IPS DF 4.7 (cell line): ENCODE data around the gene GTPBP6.
"Not testable (repeated sequence)": the region's sequence is repeated elsewhere in the genome, so short reads cannot be mapped to it uniquely, and the experiment has no call there.

Source experiments
- DNase-seq: peaks from one replicate; pipeline ENCODE4 v3.0.0-alpha.2; 2013; ENCODE audit warnings: low spot score; ENCODE audit errors: extremely low read depth

Gene GTPBP6

GRCh38 chrX:352181-352580, 33.6 kb upstream of the GTPBP6 start:
- DNase-seq = no peak

DNA sequence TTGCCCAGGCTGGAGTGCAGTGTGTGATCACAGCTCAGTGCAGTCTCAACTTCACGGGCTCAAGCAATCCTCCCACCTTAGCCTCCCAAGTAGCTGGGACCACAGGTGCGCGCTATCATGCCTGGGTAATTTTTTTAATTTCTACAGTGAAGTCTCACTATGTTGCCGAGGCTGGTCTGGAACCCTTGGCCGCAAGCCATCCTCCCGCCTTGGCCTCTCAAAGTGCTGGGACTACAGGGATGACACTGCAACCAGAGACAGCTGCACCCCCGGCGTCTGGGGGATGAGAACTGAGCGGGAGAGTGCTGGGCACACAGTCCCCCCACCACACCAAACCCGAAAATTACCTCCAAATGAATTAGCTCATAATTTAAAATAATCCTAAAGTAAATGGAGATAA, 33.1 kb upstream of the GTPBP6 start:
- no peak for DNase-seq

DNA sequence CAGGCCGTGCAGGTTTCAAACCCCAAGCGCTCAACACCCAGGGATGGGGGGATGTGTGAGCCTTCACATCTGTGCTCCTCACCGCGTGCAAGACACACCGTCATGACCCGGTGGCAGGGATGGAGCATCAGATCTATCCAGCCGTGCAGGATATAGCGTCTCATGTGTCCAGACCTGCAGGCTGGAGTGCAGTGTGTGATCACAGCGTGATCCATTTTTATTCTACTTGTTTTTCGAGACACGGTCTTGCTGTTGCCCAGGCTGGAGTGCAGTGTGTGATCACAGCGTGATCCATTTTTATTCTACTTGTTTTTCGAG, 32.7 kb upstream of the GTPBP6 start:
- not testable (repeated sequence) for DNase-seq

DNA sequence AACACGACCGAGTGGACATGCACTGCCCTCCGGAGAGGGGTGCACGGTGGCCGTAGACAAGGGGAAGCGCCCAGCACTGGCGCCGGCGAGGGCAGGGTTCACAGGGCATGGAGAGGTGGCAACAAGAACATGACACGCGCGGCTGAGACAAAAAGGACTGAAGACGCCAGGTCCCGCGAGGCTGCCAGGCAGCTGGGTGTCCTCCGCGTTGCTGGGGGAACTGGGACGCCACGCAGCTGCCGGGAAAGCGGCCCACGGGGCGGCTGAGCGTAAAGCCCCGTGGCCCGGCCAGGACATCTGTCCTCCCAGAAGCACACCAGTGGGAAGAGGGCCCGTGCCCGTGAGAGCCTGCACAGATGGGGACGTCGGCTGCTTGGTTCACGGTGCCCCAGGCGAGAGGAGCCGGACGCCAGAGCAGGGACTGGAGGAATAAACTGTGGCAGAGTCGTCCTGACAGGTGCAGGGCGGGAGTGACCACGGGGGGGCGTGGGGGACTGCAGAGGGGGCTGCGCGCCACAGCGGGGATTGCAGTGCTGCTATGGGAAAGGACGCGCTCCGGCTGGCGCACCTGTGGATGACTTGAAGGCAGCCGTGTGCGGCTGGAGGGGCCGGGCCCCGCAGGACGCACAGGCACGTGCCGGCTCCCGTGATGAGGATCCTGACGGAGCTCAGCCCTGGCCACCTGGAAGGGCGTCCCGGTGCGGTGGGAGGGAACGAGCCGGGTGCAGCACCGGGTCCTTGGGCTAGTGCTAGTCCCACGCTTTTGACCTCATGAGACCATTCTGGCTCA, 32.1 kb upstream of the GTPBP6 start:
- DNase-seq = no peak

- no peak for DNase-seq
These were observed 31.5 kb upstream of the GTPBP6 start for GRCh38 chrX:350148-350533.

- DNase-seq = no peak
These were observed 31.1 kb upstream of the GTPBP6 start for GRCh38 chrX:349702-350101.

GRCh38 chrX:349196-349595, 30.6 kb upstream of the GTPBP6 start:
- no peak for DNase-seq

- DNase-seq = no peak
These were observed 30.0 kb upstream of the GTPBP6 start for GRCh38 chrX:348461-349117.

GRCh38 chrX:347351-348117, 28.9 kb upstream of the GTPBP6 start:
- DNase-seq = no peak

DNA sequence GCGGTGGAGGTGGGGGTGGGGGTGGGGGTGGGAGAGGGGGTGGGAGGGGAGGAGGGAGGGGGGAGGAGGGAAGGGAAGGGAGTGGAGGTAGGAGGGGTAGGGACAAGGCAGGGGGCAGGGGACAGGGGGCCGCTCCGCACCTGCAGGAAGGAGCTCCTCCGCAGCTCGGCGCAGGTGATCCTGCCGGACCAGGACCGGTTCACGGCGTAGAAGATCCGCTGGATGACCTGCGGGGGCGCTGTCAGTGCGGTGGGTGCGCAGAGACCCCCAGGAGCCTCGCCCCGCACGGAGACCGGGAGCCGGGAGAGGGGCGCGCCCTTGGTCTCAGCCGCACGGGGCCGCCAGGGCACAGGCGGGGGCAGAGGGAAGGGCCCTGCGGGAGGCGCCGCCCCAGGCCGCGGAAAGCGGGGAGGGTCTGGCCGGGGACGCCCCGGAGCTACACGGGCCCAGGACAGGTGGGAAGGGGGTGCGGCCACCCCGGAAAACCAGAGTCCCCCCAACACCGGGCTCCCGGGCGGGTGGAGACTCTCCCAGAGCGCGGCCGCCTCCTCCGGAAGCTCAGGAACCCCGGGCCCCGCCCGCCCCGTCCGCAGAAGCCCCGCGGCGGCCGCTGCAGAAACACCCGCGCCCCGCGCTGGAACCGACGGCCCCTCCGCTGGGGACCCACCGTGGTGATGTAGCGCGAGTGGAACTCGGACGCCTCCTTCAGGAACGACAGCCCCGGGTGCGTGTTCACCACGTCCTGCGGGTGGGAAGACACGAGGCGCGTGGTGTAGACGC, 27.6 kb upstream of the GTPBP6 start:
- DNase-seq = no peak

GRCh38 chrX:345020-345925, 26.7 kb upstream of the GTPBP6 start:
- no peak for DNase-seq

- DNase-seq = no peak
These were observed 25.8 kb upstream of the GTPBP6 start for GRCh38 chrX:344371-344901.

DNA sequence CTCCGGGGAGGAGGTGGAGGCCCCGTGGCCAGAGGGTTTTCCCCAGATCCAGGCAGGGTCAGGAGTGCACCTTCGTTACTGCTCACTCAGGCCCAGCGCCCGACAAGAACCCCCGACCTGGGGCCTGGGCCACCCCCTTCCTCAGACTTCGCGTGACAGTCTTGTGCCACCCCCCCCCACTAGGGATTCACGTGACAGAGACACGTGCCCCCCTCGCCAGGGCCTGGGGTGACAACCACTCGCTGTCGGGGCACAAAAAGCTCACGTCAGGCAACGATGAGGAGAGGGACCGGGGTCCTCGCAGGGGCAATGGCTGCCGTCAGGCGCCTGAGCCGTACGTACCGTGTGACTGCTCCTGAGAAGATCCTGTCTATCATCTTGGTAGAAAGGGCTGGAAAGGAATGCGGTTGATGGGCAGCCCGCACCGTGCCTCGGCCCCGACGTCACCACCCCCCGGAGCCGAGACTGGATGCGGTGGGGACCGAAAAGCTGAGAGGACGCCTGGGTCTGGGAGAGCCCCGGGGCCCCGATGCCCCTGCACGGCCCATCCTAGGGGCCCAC, 23.0 kb upstream of the GTPBP6 start:
- DNase-seq = no peak

GRCh38 chrX:340641-341423, 22.2 kb upstream of the GTPBP6 start:
- DNase-seq = no peak

DNA sequence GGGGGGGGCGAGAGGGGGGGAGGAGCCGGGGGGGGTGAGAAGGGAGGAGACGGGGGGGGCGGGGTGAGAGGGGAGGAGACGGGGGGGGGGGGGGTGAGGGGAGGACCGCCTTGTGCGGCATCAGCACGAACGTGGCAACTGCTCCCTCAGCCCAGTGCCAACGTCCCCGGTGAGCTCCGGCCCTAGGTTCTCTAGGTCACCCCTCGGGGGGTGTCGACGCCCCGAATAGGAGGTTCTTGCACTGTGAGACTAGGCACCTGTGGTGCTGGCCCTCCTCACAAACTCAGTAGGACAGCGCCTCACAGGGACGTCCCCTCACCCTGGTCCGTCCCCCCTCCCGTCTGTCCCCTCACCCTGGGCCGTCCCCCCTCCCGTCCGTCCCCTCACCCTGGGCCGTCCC, 21.5 kb upstream of the GTPBP6 start:
- DNase-seq = no peak

GRCh38 chrX:338836-339400, 20.3 kb upstream of the GTPBP6 start:
- no peak for DNase-seq

DNA sequence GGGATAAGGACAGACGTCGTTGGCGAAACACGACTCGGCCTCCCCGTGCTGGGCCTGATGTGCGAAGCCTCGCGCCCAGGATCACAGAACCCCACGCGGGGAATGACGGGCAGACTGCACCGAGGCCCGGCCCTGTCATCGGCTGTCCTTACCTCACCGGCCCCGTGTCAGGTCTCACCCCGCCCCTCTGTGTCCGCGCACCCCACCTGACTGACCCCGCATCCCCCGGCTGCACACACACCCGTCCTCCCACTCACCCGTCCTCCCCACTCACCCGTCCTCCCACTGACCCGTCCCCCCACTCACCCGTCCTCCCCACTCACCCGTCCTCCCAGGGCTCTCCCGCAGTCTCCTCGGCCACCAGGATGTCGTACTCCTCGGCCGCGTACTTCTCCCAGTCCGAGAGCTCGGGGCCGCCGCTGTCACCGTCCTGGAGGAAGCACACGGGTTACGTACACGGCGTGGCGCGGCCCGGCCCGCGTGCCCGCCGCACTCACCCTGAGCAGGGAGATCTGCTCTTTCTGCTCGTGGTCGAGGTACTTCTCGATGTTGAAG, 19.8 kb upstream of the GTPBP6 start:
- DNase-seq = no peak

GRCh38 chrX:337331-337831, 18.8 kb upstream of the GTPBP6 start:
- no peak for DNase-seq
